SK-N-SH (cell line): Measurements from ENCODE around the gene XCR1. TPM values are rescaled to one million over a fixed set of nuclear protein-coding genes. Genes with fewer than 3 reads are reported as not detected.
A peak's percentile ranks its signal among the peaks of the same experiment; 100 is the strongest.

ENCODE experiments used
- CTCF ChIA-PET: fragments of 300-600, 350-600 bp; formaldehyde crosslinking; extraction: SDS; loops from one replicate; lab custom pipeline; 2021; lab: Yijun Ruan, JAX
- POLR2A ChIA-PET: fragments of 350-600 bp; sonication (Branson Sonifier 250); formaldehyde crosslinking; extraction: SDS; loops from one replicate; lab custom pipeline; 2020; ENCODE audit warnings: antibody characterized with exemption, inconsistent platforms; lab: Yijun Ruan, JAX
- DNase-seq: peaks from one replicate; pipeline ENCODE4 v3.0.0; 2012
- H2AFZ ChIP-seq: fragments of 200-600 bp; sonication (generic); 2 replicates; pipeline ENCODE4 v1.8.1; 2016; ENCODE audit warnings: antibody characterized with exemption, mild to moderate bottlenecking, low read depth
- H3F3A ChIP-seq: fragments of 200-600 bp; sonication (generic); replicated peaks from 2 replicates; pipeline ENCODE3; 2016; ENCODE audit warnings: antibody characterized with exemption, mild to moderate bottlenecking; ENCODE audit not compliant: insufficient read depth
- H3K27ac ChIP-seq, 2 experiments: fragments of 200-500 bp in 1 of 2; fragments of 200-600 bp in 1 of 2; sonication (Bioruptor generic) in 1 of 2; sonication (generic), shearing (Covaris generic) in 1 of 2; 2 replicates each; pipeline versions ENCODE4 v1.5.1 to v1.6.1; 2014 to 2016; ENCODE audit warnings: low read depth in 2 of 2, inconsistent platforms in 1 of 2, low read length in 1 of 2, mild to moderate bottlenecking in 1 of 2, mixed read lengths in 1 of 2
- H3K27me3 ChIP-seq: fragments of 200-600 bp; sonication (generic), shearing (Covaris generic); 2 replicates; pipeline ENCODE4 v1.6.1; 2016; ENCODE audit warnings: mixed run types; ENCODE audit not compliant: insufficient read depth
- H3K36me3 ChIP-seq, 2 experiments: fragments of 200-500 bp in 1 of 2; fragments of 200-600 bp in 1 of 2; sonication (Bioruptor generic) in 1 of 2; sonication (generic) in 1 of 2; replicated peaks in 1 of 2; 2 replicates each; pipeline versions ENCODE3 to v1.5.1; 2014 to 2016; ENCODE audit warnings: low read length in 1 of 2, mild to moderate bottlenecking in 1 of 2; ENCODE audit not compliant: insufficient read depth in 2 of 2, control insufficient read depth in 1 of 2
- H3K4me1 ChIP-seq, 2 experiments: fragments of 200-500 bp in 1 of 2; fragments of 200-600 bp in 1 of 2; sonication (Bioruptor generic) in 1 of 2; sonication (generic), shearing (Covaris generic) in 1 of 2; 2 replicates each; pipeline versions ENCODE4 v1.5.1 to v1.6.1; 2014 to 2016; ENCODE audit warnings: low read depth in 1 of 2, low read length in 1 of 2, mixed run types in 1 of 2; ENCODE audit not compliant: insufficient read depth in 2 of 2, control insufficient read depth in 1 of 2
- H3K4me2 ChIP-seq: fragments of 200-600 bp; sonication (generic), shearing (Covaris generic); 2 replicates; pipeline ENCODE4 v1.6.1; 2017; ENCODE audit warnings: mixed run types
- H3K4me3 ChIP-seq, 2 experiments: fragments of 200-500 bp in 1 of 2; fragments of 200-600 bp in 1 of 2; sonication (Bioruptor generic) in 1 of 2; sonication (generic), shearing (Covaris generic) in 1 of 2; 2 replicates each; pipeline versions ENCODE4 v1.5.1 to v1.8.1; 2014 to 2016; ENCODE audit warnings: low read depth in 2 of 2, inconsistent platforms in 1 of 2, low read length in 1 of 2, mild to moderate bottlenecking in 1 of 2, mixed read lengths in 1 of 2, moderate library complexity in 1 of 2
- H3K79me2 ChIP-seq: fragments of 200-600 bp; sonication (generic); 2 replicates; pipeline ENCODE4 v1.8.1; 2017; ENCODE audit warnings: mild to moderate bottlenecking; ENCODE audit not compliant: insufficient read depth
- H3K9ac ChIP-seq: fragments of 200-600 bp; sonication (generic); 2 replicates; pipeline ENCODE4 v1.6.1; 2017; ENCODE audit warnings: mixed run types
- H3K9me2 ChIP-seq: fragments of 200-600 bp; sonication (generic); 2 replicates; pipeline ENCODE4 v1.6.1; 2017; ENCODE audit warnings: mixed run types
- H3K9me3 ChIP-seq: fragments of 200-600 bp; sonication (generic); 2 replicates; pipeline ENCODE4 v1.6.1; 2017; ENCODE audit warnings: mixed run types, mild to moderate bottlenecking, moderate library complexity
- H4K20me1 ChIP-seq: fragments of 200-600 bp; sonication (generic); 2 replicates; pipeline ENCODE4 v1.6.1; 2017; ENCODE audit warnings: mild to moderate bottlenecking, mixed run types; ENCODE audit not compliant: insufficient read depth
- CHD2 ChIP-seq: fragments of 150-350 bp; IDR thresholded peaks from 2 replicates; pipeline ENCODE4 v1.6.1; 2018; ENCODE audit warnings: low read length; ENCODE audit not compliant: partially characterized antibody
- EP300 ChIP-seq, 2 experiments: IDR thresholded peaks; 2 replicates each; pipeline versions ENCODE4 v1.4.0 to v1.6.1; 2012; ENCODE audit warnings: borderline replicate concordance in 1 of 2, low read depth in 1 of 2, low read length in 1 of 2
- EZH2phosphoT487 ChIP-seq: fragments of 200-600 bp; sonication (generic); IDR thresholded peaks from 2 replicates; pipeline ENCODE4 v1.6.1; 2017; ENCODE audit warnings: low read depth, mixed run types, mild to moderate bottlenecking, antibody characterized with exemption, moderate library complexity, borderline replicate concordance
- FOSL2 ChIP-seq: IDR thresholded peaks from 2 replicates; pipeline ENCODE4 v1.4.0; 2012; ENCODE audit warnings: low read depth, mild to moderate bottlenecking, moderate library complexity, borderline replicate concordance
- FOXJ3 ChIP-seq: sonication (generic); formaldehyde crosslinking; IDR thresholded peaks from 2 replicates; pipeline ENCODE4 v1.5.1; 2020; ENCODE audit warnings: mild to moderate bottlenecking, missing genetic modification reagents
- GABPA ChIP-seq: IDR thresholded peaks from 2 replicates; pipeline ENCODE4 v1.4.0; 2012; ENCODE audit warnings: low read depth, mild to moderate bottlenecking
- JUND ChIP-seq: IDR thresholded peaks from 2 replicates; pipeline ENCODE4 v1.4.0; 2012
- MEF2A ChIP-seq: IDR thresholded peaks from 2 replicates; pipeline ENCODE4 v1.4.0; 2012; ENCODE audit warnings: low read depth, borderline replicate concordance
- NFIC ChIP-seq: IDR thresholded peaks from 2 replicates; pipeline ENCODE4 v1.4.0; 2012; ENCODE audit warnings: borderline replicate concordance
- NRF1 ChIP-seq: IDR thresholded peaks from 2 replicates; pipeline ENCODE4 v1.6.1; 2012; ENCODE audit warnings: low read depth, mild to moderate bottlenecking, low read length
- PBX3 ChIP-seq: IDR thresholded peaks from 2 replicates; pipeline ENCODE4; 2012
- POLR2AphosphoS5 ChIP-seq: IDR thresholded peaks from 2 replicates; pipeline ENCODE4 v1.6.1; 2012; ENCODE audit warnings: low read depth, low read length
- RAD21 ChIP-seq: IDR thresholded peaks from 2 replicates; pipeline ENCODE4 v1.6.1; 2012; ENCODE audit warnings: mild to moderate bottlenecking, low read length
- REST ChIP-seq: IDR thresholded peaks from 2 replicates; pipeline ENCODE4 v1.6.1; 2012; ENCODE audit warnings: mild to moderate bottlenecking, low read depth, low read length, moderate library complexity
- RXRA ChIP-seq: IDR thresholded peaks from 2 replicates; pipeline ENCODE4 v1.4.0; 2012; ENCODE audit warnings: low read depth, mild to moderate bottlenecking, borderline replicate concordance
- SIN3A ChIP-seq: IDR thresholded peaks from 2 replicates; pipeline ENCODE4 v1.6.1; 2012; ENCODE audit warnings: low read depth, mild to moderate bottlenecking, low read length, moderate library complexity, borderline replicate concordance
- SMC3 ChIP-seq: IDR thresholded peaks from 2 replicates; pipeline ENCODE4 v1.6.1; 2012; ENCODE audit warnings: low read depth, low read length, improper control_type of control experiment
- TCF12 ChIP-seq: IDR thresholded peaks from 2 replicates; pipeline ENCODE4 v1.4.0; 2012
- YY1 ChIP-seq: IDR thresholded peaks from 2 replicates; pipeline ENCODE4 v1.4.0; 2012; ENCODE audit warnings: low read depth, mild to moderate bottlenecking
- ZBTB33 ChIP-seq: IDR thresholded peaks from 2 replicates; pipeline ENCODE4 v1.4.0; 2012; ENCODE audit warnings: low read depth, borderline replicate concordance
- WGBS: methylation state at CpG from one replicate; pipeline ENCODE4 v1.1.6; 2017; ENCODE audit warnings: low lambda C conversion rate; 5-methylcytosine and 5-hydroxymethylcytosine counted together
- polyA plus RNA-seq, 3 experiments: library from polyadenylated mRNA; depleted of rRNA; stranded (reverse); fragments of >200 nt; gene quantifications; 2 replicates each; pipeline ENCODE4 v1.2.3, GENCODE V29; 2012

XCR1 gene
- polyA plus RNA-seq, 1 of the 3 experiments (the other 2 are of a cell fraction), result not detected

GRCh38 chr3:45988804-45989203 lies 38.5 kb downstream of the XCR1 start:
- Histone ChIP-seq H3K27me3 (no peaks in the 10 kb centered on the region), H3K4me1 (peaks cover 42 to 60% of the 10 kb centered on the region in 2 experiments; a peak in 3 of 4 replicates), H3K27ac (peak overlapping the region in 1 of 2 experiments; percentile 89; a peak in 2 of 4 replicates), H3K9ac (peak overlapping the region; percentile 21; the same call in 1 of the 2 replicates), H3K4me2 (peak overlapping the region; percentile 55), H3K9me2 (no peaks in the 10 kb centered on the region), H3K4me3 (no peak overlapping the region), H4K20me1 (no peaks in the 10 kb centered on the region), H3F3A (peaks cover 17% of the 10 kb centered on the region), H3K36me3 (peaks cover 0 to 4% of the 10 kb centered on the region in 2 experiments), H3K79me2 (peaks cover 27% of the 10 kb centered on the region; the same call in 1 of the 2 replicates), H3K9me3 (no peaks in the 10 kb centered on the region)
- CTCF ChIA-PET, result interaction anchor here (1.0 kb wide), 1 partner anchor 90 kb away, joined by 3 read pairs; no protein-coding TSS in a partner anchor
- no peak for DNase-seq
- POLR2A ChIA-PET, result no interaction called here
- peak; percentile 89 for TF ChIP-seq FOSL2
- peak in 1 of 2 experiments; percentile 27; a peak in 1 of 4 replicates for TF ChIP-seq EP300 (IDR thresholded peaks at IDR 0.05; ENCODE audit: borderline replicate concordance in 1 of 2, low read depth in 1 of 2, low read length in 1 of 2)
- TF ChIP-seq NFIC, result 0 out of 2 replicates have a peak, but pooled peaks have one; percentile 15
- TF ChIP-seq YY1, result no peak
- TF ChIP-seq REST, result no peak
- TF ChIP-seq SMC3, result no peak
- TF ChIP-seq POLR2AphosphoS5, result peak; percentile 36; the same call in 1 of the 2 replicates
- no peak for TF ChIP-seq FOXJ3 (CRISPR knock-in tag)
- peak; percentile 70 for TF ChIP-seq TCF12
- TF ChIP-seq PBX3, result peak; percentile 52; the same call in 1 of the 2 replicates
- TF ChIP-seq JUND, result peak; percentile 78
- TF ChIP-seq, all 33 proteins: peak for 7
- H2AFZ ChIP-seq, result no peak overlapping the region
- WGBS, result 60% methylated on average over 2 of the region's 2 CpGs

- Histone ChIP-seq H3K4me1 (peaks cover 43 to 56% of the 10 kb centered on the region in 2 experiments; a peak in 3 of 4 replicates), H4K20me1 (no peaks in the 10 kb centered on the region), H3K4me3 (no peak overlapping the region), H3K9me2 (no peaks in the 10 kb centered on the region), H2AFZ (no peak overlapping the region)
- no peak for DNase-seq
- TF ChIP-seq SMC3 (no peak), RXRA (no peak), EZH2phosphoT487 (no peak), TCF12 (no peak), JUND (no peak), MEF2A (no peak), FOXJ3 (CRISPR knock-in tag) (no peak), ZBTB33 (no peak), NRF1 (no peak), FOSL2 (no peak), GABPA (no peak), RAD21 (no peak), POLR2AphosphoS5 (no peak), SIN3A (no peak), CHD2 (no peak)
- TF ChIP-seq, all 33 proteins: peak for 0
- H3K79me2 ChIP-seq, result peaks cover 27% of the 10 kb centered on the region; the same call in 1 of the 2 replicates
- H3K9me3 ChIP-seq, result no peaks in the 10 kb centered on the region
- H3K27me3 ChIP-seq, result no peaks in the 10 kb centered on the region
- H3K4me2 ChIP-seq, result peak overlapping the region; percentile 55
- H3K9ac ChIP-seq, result no peak overlapping the region
- 94% methylated on average over 2 of the region's 4 CpGs for WGBS
- peak overlapping the region in 1 of 2 experiments; percentile 89; a peak in 2 of 4 replicates for H3K27ac ChIP-seq
- peaks cover 0 to 8% of the 10 kb centered on the region in 2 experiments for H3K36me3 ChIP-seq
- POLR2A ChIA-PET, result no interaction called here
- CTCF ChIA-PET, result interaction anchor here (1.0 kb wide), 1 partner anchor 91 kb away, joined by 3 read pairs; no protein-coding TSS in a partner anchor
- peaks cover 16% of the 10 kb centered on the region for H3F3A ChIP-seq
Measured at GRCh38 chr3:45988362-45988761, 38.9 kb downstream of the XCR1 start.
